ENCODE results near the gene OTX2. TPM values are rescaled to one million over a fixed set of nuclear protein-coding genes. Genes with fewer than 3 reads are reported as not detected.

OTX2 gene
- total and polyA plus RNA-seq, 2 of the 4 experiments (the other 2 are of a cell fraction) = not detected

GRCh38 chr14:56753396-56753795 lies 56.9 kb downstream of the OTX2 start:
- H3K4me3 ChIP-seq (ENCODE audit: insufficient read depth, low read depth, low read length) = no peak overlapping the region
- no peak overlapping the region for H3K14ac ChIP-seq (replicated peaks; ENCODE audit: low read depth, low read length)
- no peak overlapping the region for H2BK5ac ChIP-seq (ENCODE audit: low read depth, low read length, poor library complexity, severe bottlenecking)
- H3K9me3 ChIP-seq (ENCODE audit: control insufficient read depth, insufficient read depth, low read length) = no peaks in the 10 kb centered on the region
- H4K20me1 ChIP-seq (ENCODE audit: insufficient read depth, low read length) = no peaks in the 10 kb centered on the region
- H4K91ac ChIP-seq (ENCODE audit: insufficient read depth, low read depth, low read length) = no peak overlapping the region
- no peak overlapping the region for H2AK5ac ChIP-seq (ENCODE audit: low read depth, low read length)
- H3K79me1 ChIP-seq (ENCODE audit: low read depth in 1 of 2, low read length in 2 of 2) = no peaks in the 10 kb centered on the region
- no peak overlapping the region for H3K23ac ChIP-seq (ENCODE audit: low read depth, low read length)
- CTCF ChIA-PET = no interaction called here
- no peaks in the 10 kb centered on the region for H3K36me3 ChIP-seq (ENCODE audit: control insufficient read depth, insufficient read depth, low read length)
- intact Hi-C loops (cut with micrococcal nuclease) (no loop called here), dilution Hi-C loops (cut with HindIII; ENCODE audit: low sequenced_read_pairs, unreplicated experiment) (no loop called here), in situ Hi-C loops (cut with MboI; ENCODE audit: low sequenced_read_pairs) (no loop called here)
- no peak overlapping the region for H3K27ac ChIP-seq (ENCODE audit: insufficient read depth, low read length)
- ATAC-seq (ENCODE audit: low read depth) (no peak), DNase-seq (no peak)
- H3K4ac ChIP-seq (ENCODE audit: low read depth, low read length) = no peak overlapping the region
- H4K5ac ChIP-seq (ENCODE audit: low read depth, low read length) = no peak overlapping the region
- H4K8ac ChIP-seq (ENCODE audit: low read depth in 2 of 2, low read length in 2 of 2) = no peak overlapping the region
- no peak overlapping the region for H3K56ac ChIP-seq (ENCODE audit: extremely low read depth, insufficient read depth, low read length)
- no peak overlapping the region for H2BK15ac ChIP-seq (ENCODE audit: low read depth, low read length)
- no peak for TF ChIP-seq RCOR1 (IDR thresholded peaks at IDR 0.05; ENCODE audit: insufficient replicate concordance, low read length)
- TF ChIP-seq CHD1 (IDR thresholded peaks at IDR 0.05; ENCODE audit: low read depth, low read length) = no peak
- no peak for TF ChIP-seq SMC3 (IDR thresholded peaks at IDR 0.05; ENCODE audit: low read depth, low read length)
- TF ChIP-seq RFX5 (IDR thresholded peaks at IDR 0.05; ENCODE audit: low read depth, low read length) = no peak
- TF ChIP-seq CTCF (conservative IDR thresholded peaks at IDR 0.05; ENCODE audit: low read depth, low read length) = no peak
- TF ChIP-seq NFE2L2 (IDR thresholded peaks at IDR 0.05; ENCODE audit: low read depth, low read length) = no peak
- TF ChIP-seq MAZ (IDR thresholded peaks at IDR 0.05; ENCODE audit: borderline replicate concordance, low read depth, low read length) = no peak
- TF ChIP-seq ELK1 (IDR thresholded peaks at IDR 0.05; ENCODE audit: borderline replicate concordance, low read depth, low read length) = no peak
- no peak for TF ChIP-seq FOS (IDR thresholded peaks at IDR 0.05; ENCODE audit: low read depth, low read length)
- TF ChIP-seq CEBPB (IDR thresholded peaks at IDR 0.05; ENCODE audit: low read depth, low read length) = no peak
- TF ChIP-seq POLR2A (IDR thresholded peaks at IDR 0.05; ENCODE audit: low read depth, low read length) = no peak
- no peak for TF ChIP-seq BHLHE40 (IDR thresholded peaks at IDR 0.05; ENCODE audit: low read depth, low read length)
- no peak for TF ChIP-seq MAFK (IDR thresholded peaks at IDR 0.05; ENCODE audit: low read depth, low read length)
- TF ChIP-seq USF2 (IDR thresholded peaks at IDR 0.05; ENCODE audit: low read depth, low read length) = no peak
- TF ChIP-seq MXI1 (IDR thresholded peaks at IDR 0.05; ENCODE audit: borderline replicate concordance, low read depth, low read length) = no peak
- no peak for TF ChIP-seq RAD21 (IDR thresholded peaks at IDR 0.05; ENCODE audit: low read length)
- BruUV-seq (replicated peaks) = no TSS peak
- no peak overlapping the region for H2BK120ac ChIP-seq (ENCODE audit: low read depth, low read length)
- H2AFZ ChIP-seq (replicated peaks; ENCODE audit: low read length, poor library complexity) = no peak overlapping the region
- POLR2A ChIA-PET (ENCODE audit: unreplicated experiment) = interaction anchor here (1.0 kb wide), 1 partner anchor 9 kb away, joined by 12 read pairs; no protein-coding TSS in a partner anchor
- H3K27me3 ChIP-seq (ENCODE audit: control insufficient read depth, insufficient read depth, low read length) = no peaks in the 10 kb centered on the region
- H3K18ac ChIP-seq (ENCODE audit: low read depth, low read length) = no peak overlapping the region
- no peak overlapping the region for H3K4me2 ChIP-seq (ENCODE audit: low read depth, low read length)
- no peaks in the 10 kb centered on the region for H3K4me1 ChIP-seq (ENCODE audit: control insufficient read depth, insufficient read depth, low read length)
- H3K9ac ChIP-seq (ENCODE audit: low read depth, low read length) = no peak overlapping the region
- no CpG with 5 or more reads among the region's 3 CpGs for WGBS, 2 experiments (ENCODE audit: extremely low coverage in 2 of 2, insufficient read length in 1 of 2)
- no peak overlapping the region for H2AK9ac ChIP-seq (replicated peaks; ENCODE audit: low read depth, low read length, poor library complexity)
- H3K9me1 ChIP-seq (ENCODE audit: insufficient read depth, low read length) = no peaks in the 10 kb centered on the region
- no peak overlapping the region for H2BK20ac ChIP-seq (ENCODE audit: low read depth, low read length)

Data from IMR-90 (cell line).